ENCODE results near the gene CLEC4M. TPM values are rescaled to one million over a fixed set of nuclear protein-coding genes. Genes with fewer than 3 reads are reported as not detected.
"Not testable (repeated sequence)": the region's sequence is repeated elsewhere in the genome, so short reads cannot be mapped to it uniquely, and the experiment has no call there.

The CLEC4M gene
- polyA plus RNA-seq, 1 donor (not counting 4 experiments of a cell fraction or from before 2014, with no cell fraction given): not detected

GRCh38 chr19:7744871-7745650, 18.0 kb upstream of the CLEC4M start:
- H3K4me1 ChIP-seq (ENCODE audit: control insufficient read depth, extremely low read depth, insufficient read depth, low read length): no peaks in the 10 kb centered on the region
- H3K9ac ChIP-seq (ENCODE audit: control insufficient read depth, extremely low read depth, insufficient read depth, low read length): no peak overlapping the region
- no peaks in the 10 kb centered on the region for H3K79me2 ChIP-seq (ENCODE audit: control insufficient read depth, insufficient read depth, low read length)
- H3K4me3 ChIP-seq (ENCODE audit: control insufficient read depth in 2 of 3, extremely low read depth in 1 of 3, insufficient read depth in 2 of 3, low read depth in 1 of 3, low read length in 3 of 3): no peak overlapping the region
- dilution Hi-C loops (cut with MboI; ENCODE audit: extremely low pct_ligation_motif_present, low sequenced_read_pairs): no loop called here
- no peak overlapping the region for H3K27ac ChIP-seq (ENCODE audit: control insufficient read depth, insufficient read depth, low read length)
- no peak for DNase-seq (ENCODE audit: low read depth, low spot score)
- TF ChIP-seq CTCF (optimal IDR thresholded peaks at IDR 0.05 in 1 of 3, IDR thresholded peaks at IDR 0.05 in 1 of 3, conservative IDR thresholded peaks at IDR 0.05 in 1 of 3; ENCODE audit: extremely low read depth in 1 of 3, insufficient read depth in 2 of 3, low read length in 3 of 3) (no peak), EZH2 (IDR thresholded peaks at IDR 0.05; ENCODE audit: low read length) (no peak)
- H4K20me1 ChIP-seq (ENCODE audit: control insufficient read depth, extremely low read depth, insufficient read depth, low read length): no peaks in the 10 kb centered on the region
- no peaks in the 10 kb centered on the region for H3K36me3 ChIP-seq (ENCODE audit: control insufficient read depth in 2 of 2, extremely low read depth in 1 of 2, insufficient read depth in 2 of 2, low read length in 2 of 2)
- no peaks in the 10 kb centered on the region for H3K9me3 ChIP-seq (ENCODE audit: control insufficient read depth, low read depth, low read length)
- no peak overlapping the region for H3K4me2 ChIP-seq (ENCODE audit: control insufficient read depth, extremely low read depth, insufficient read depth, low read depth, low read length)
- H2AFZ ChIP-seq (ENCODE audit: control insufficient read depth, low read length): no peak overlapping the region
- H3K27me3 ChIP-seq (ENCODE audit: control insufficient read depth, extremely low read depth, insufficient read depth, low read length): no peaks in the 10 kb centered on the region
- H3K9me1 ChIP-seq (ENCODE audit: control insufficient read depth, extremely low read depth, insufficient read depth, low read length): no peaks in the 10 kb centered on the region
- no peak for FAIRE-seq

- H3K27ac ChIP-seq (ENCODE audit: control insufficient read depth, insufficient read depth, low read length); H3K27me3 ChIP-seq (ENCODE audit: control insufficient read depth, extremely low read depth, insufficient read depth, low read length); dilution Hi-C loops (cut with MboI; ENCODE audit: extremely low pct_ligation_motif_present, low sequenced_read_pairs); H3K9ac ChIP-seq (ENCODE audit: control insufficient read depth, extremely low read depth, insufficient read depth, low read length); H3K4me3 ChIP-seq (ENCODE audit: control insufficient read depth in 2 of 3, extremely low read depth in 1 of 3, insufficient read depth in 2 of 3, low read depth in 1 of 3, low read length in 3 of 3); H3K79me2 ChIP-seq (ENCODE audit: control insufficient read depth, insufficient read depth, low read length); H3K9me1 ChIP-seq (ENCODE audit: control insufficient read depth, extremely low read depth, insufficient read depth, low read length); DNase-seq (ENCODE audit: low read depth, low spot score); H3K4me2 ChIP-seq (ENCODE audit: control insufficient read depth, extremely low read depth, insufficient read depth, low read depth, low read length); H3K9me3 ChIP-seq (ENCODE audit: control insufficient read depth, low read depth, low read length); H3K4me1 ChIP-seq (ENCODE audit: control insufficient read depth, extremely low read depth, insufficient read depth, low read length); H3K36me3 ChIP-seq (ENCODE audit: control insufficient read depth in 2 of 2, extremely low read depth in 1 of 2, insufficient read depth in 2 of 2, low read length in 2 of 2); FAIRE-seq; H2AFZ ChIP-seq (ENCODE audit: control insufficient read depth, low read length); H4K20me1 ChIP-seq (ENCODE audit: control insufficient read depth, extremely low read depth, insufficient read depth, low read length): not testable (repeated sequence)
Observed at GRCh38 chr19:7746306-7746705, 16.7 kb upstream of the CLEC4M start.
